ENCODE measurements around the gene SCRN3.
A peak's percentile ranks its signal among the peaks of the same experiment; 100 is the strongest.
"Not testable (repeated sequence)": the region's sequence is repeated elsewhere in the genome, so short reads cannot be mapped to it uniquely, and the experiment has no call there.

The SCRN3 gene

GRCh38 chr2:174410039-174410438, 14.5 kb downstream of the SCRN3 start:
- peaks cover 16% of the 10 kb centered on the region for H3K36me3 ChIP-seq (ENCODE audit: control insufficient read depth, insufficient read depth, low read length, severe bottlenecking)
- not testable (repeated sequence) for H3K9ac ChIP-seq (ENCODE audit: low read length); H3K9me3 ChIP-seq (ENCODE audit: control insufficient read depth, low read length); DNase-seq (ENCODE audit: low read depth); H3K27me3 ChIP-seq (replicated peaks; ENCODE audit: control insufficient read depth, insufficient read depth, low read length); H3K4me1 ChIP-seq (ENCODE audit: control insufficient read depth, insufficient read depth, low read length); H3K4me3 ChIP-seq (ENCODE audit: low read length)

GRCh38 chr2:174412256-174412655, 16.7 kb downstream of the SCRN3 start:
- no peak overlapping the region for H3K9ac ChIP-seq (ENCODE audit: low read length)
- no peaks in the 10 kb centered on the region for H3K9me3 ChIP-seq (ENCODE audit: control insufficient read depth, low read length)
- DNase-seq (ENCODE audit: low read depth), result no peak
- H3K4me1 ChIP-seq (ENCODE audit: control insufficient read depth, insufficient read depth, low read length), result no peaks in the 10 kb centered on the region
- no peaks in the 10 kb centered on the region for H3K27me3 ChIP-seq (replicated peaks; ENCODE audit: control insufficient read depth, insufficient read depth, low read length)
- no peak overlapping the region for H3K4me3 ChIP-seq (ENCODE audit: low read length)
- peaks cover 26% of the 10 kb centered on the region for H3K36me3 ChIP-seq (ENCODE audit: control insufficient read depth, insufficient read depth, low read length, severe bottlenecking)

- Histone ChIP-seq H3K36me3 (ENCODE audit: control insufficient read depth, insufficient read depth, low read length, severe bottlenecking) (peaks cover 21% of the 10 kb centered on the region), H3K9ac (ENCODE audit: low read length) (no peak overlapping the region), H3K9me3 (ENCODE audit: control insufficient read depth, low read length) (no peaks in the 10 kb centered on the region), H3K4me1 (ENCODE audit: control insufficient read depth, insufficient read depth, low read length) (no peaks in the 10 kb centered on the region), H3K4me3 (ENCODE audit: low read length) (no peak overlapping the region), H3K27me3 (replicated peaks; ENCODE audit: control insufficient read depth, insufficient read depth, low read length) (no peaks in the 10 kb centered on the region)
- DNase-seq (ENCODE audit: low read depth), result no peak
These were observed 32.7 kb downstream of the SCRN3 start for GRCh38 chr2:174428214-174428613.

GRCh38 chr2:174430066-174430465, 34.5 kb downstream of the SCRN3 start:
- Histone ChIP-seq H3K27me3 (replicated peaks; ENCODE audit: control insufficient read depth, insufficient read depth, low read length) (no peaks in the 10 kb centered on the region), H3K9me3 (ENCODE audit: control insufficient read depth, low read length) (no peaks in the 10 kb centered on the region), H3K4me3 (ENCODE audit: low read length) (no peak overlapping the region), H3K36me3 (ENCODE audit: control insufficient read depth, insufficient read depth, low read length, severe bottlenecking) (peaks cover 17% of the 10 kb centered on the region), H3K4me1 (ENCODE audit: control insufficient read depth, insufficient read depth, low read length) (no peaks in the 10 kb centered on the region), H3K9ac (ENCODE audit: low read length) (no peak overlapping the region)
- DNase-seq (ENCODE audit: low read depth), result no peak

GRCh38 chr2:174431902-174432301, 36.4 kb downstream of the SCRN3 start:
- Histone ChIP-seq H3K36me3 (ENCODE audit: control insufficient read depth, insufficient read depth, low read length, severe bottlenecking) (peaks cover 22% of the 10 kb centered on the region), H3K4me1 (ENCODE audit: control insufficient read depth, insufficient read depth, low read length) (no peaks in the 10 kb centered on the region), H3K9ac (ENCODE audit: low read length) (no peak overlapping the region), H3K9me3 (ENCODE audit: control insufficient read depth, low read length) (no peaks in the 10 kb centered on the region), H3K27me3 (replicated peaks; ENCODE audit: control insufficient read depth, insufficient read depth, low read length) (no peaks in the 10 kb centered on the region), H3K4me3 (ENCODE audit: low read length) (no peak overlapping the region)
- DNase-seq (ENCODE audit: low read depth), result no peak

- Histone ChIP-seq H3K4me3 (ENCODE audit: low read length) (no peak overlapping the region), H3K9me3 (ENCODE audit: control insufficient read depth, low read length) (no peaks in the 10 kb centered on the region), H3K27me3 (replicated peaks; ENCODE audit: control insufficient read depth, insufficient read depth, low read length) (no peaks in the 10 kb centered on the region), H3K9ac (ENCODE audit: low read length) (no peak overlapping the region), H3K4me1 (ENCODE audit: control insufficient read depth, insufficient read depth, low read length) (peaks cover 3% of the 10 kb centered on the region), H3K36me3 (ENCODE audit: control insufficient read depth, insufficient read depth, low read length, severe bottlenecking) (peaks cover 4% of the 10 kb centered on the region)
- peak; percentile 31 for DNase-seq (ENCODE audit: low read depth)
These were observed 40.8 kb downstream of the SCRN3 start for GRCh38 chr2:174436351-174436750.

- no peak overlapping the region for H3K4me3 ChIP-seq (ENCODE audit: low read length)
- peaks cover 16% of the 10 kb centered on the region for H3K4me1 ChIP-seq (ENCODE audit: control insufficient read depth, insufficient read depth, low read length)
- H3K36me3 ChIP-seq (ENCODE audit: control insufficient read depth, insufficient read depth, low read length, severe bottlenecking), result peaks cover 4% of the 10 kb centered on the region
- DNase-seq (ENCODE audit: low read depth), result peak; percentile 6
- H3K27me3 ChIP-seq (replicated peaks; ENCODE audit: control insufficient read depth, insufficient read depth, low read length), result no peaks in the 10 kb centered on the region
- no peaks in the 10 kb centered on the region for H3K9me3 ChIP-seq (ENCODE audit: control insufficient read depth, low read length)
- no peak overlapping the region for H3K9ac ChIP-seq (ENCODE audit: low read length)
These were observed 42.8 kb downstream of the SCRN3 start for GRCh38 chr2:174438146-174438886.

- H3K36me3 ChIP-seq (ENCODE audit: control insufficient read depth, insufficient read depth, low read length, severe bottlenecking), result peaks cover 4% of the 10 kb centered on the region
- H3K4me1 ChIP-seq (ENCODE audit: control insufficient read depth, insufficient read depth, low read length), result peaks cover 16% of the 10 kb centered on the region
- no peaks in the 10 kb centered on the region for H3K27me3 ChIP-seq (replicated peaks; ENCODE audit: control insufficient read depth, insufficient read depth, low read length)
- no peak overlapping the region for H3K9ac ChIP-seq (ENCODE audit: low read length)
- no peaks in the 10 kb centered on the region for H3K9me3 ChIP-seq (ENCODE audit: control insufficient read depth, low read length)
- H3K4me3 ChIP-seq (ENCODE audit: low read length), result no peak overlapping the region
- DNase-seq (ENCODE audit: low read depth), result no peak
These were observed 43.8 kb downstream of the SCRN3 start for GRCh38 chr2:174439323-174439722.

- Histone ChIP-seq H3K27me3 (replicated peaks; ENCODE audit: control insufficient read depth, insufficient read depth, low read length) (no peaks in the 10 kb centered on the region), H3K36me3 (ENCODE audit: control insufficient read depth, insufficient read depth, low read length, severe bottlenecking) (peaks cover 4% of the 10 kb centered on the region), H3K4me1 (ENCODE audit: control insufficient read depth, insufficient read depth, low read length) (peaks cover 17% of the 10 kb centered on the region), H3K9me3 (ENCODE audit: control insufficient read depth, low read length) (no peaks in the 10 kb centered on the region), H3K4me3 (ENCODE audit: low read length) (no peak overlapping the region), H3K9ac (ENCODE audit: low read length) (no peak overlapping the region)
- no peak for DNase-seq (ENCODE audit: low read depth)
These were observed 44.4 kb downstream of the SCRN3 start for GRCh38 chr2:174439950-174440349.

GRCh38 chr2:174442546-174443510, 47.3 kb downstream of the SCRN3 start:
- peak; percentile 75 for DNase-seq (ENCODE audit: low read depth)
- H3K9me3 ChIP-seq (ENCODE audit: control insufficient read depth, low read length), result no peaks in the 10 kb centered on the region

GRCh38 chr2:174444761-174445160, 49.2 kb downstream of the SCRN3 start:
- Histone ChIP-seq H3K9ac (ENCODE audit: low read length) (no peak overlapping the region), H3K4me1 (ENCODE audit: control insufficient read depth, insufficient read depth, low read length) (peaks cover 17% of the 10 kb centered on the region), H3K4me3 (ENCODE audit: low read length) (no peak overlapping the region), H3K27me3 (replicated peaks; ENCODE audit: control insufficient read depth, insufficient read depth, low read length) (no peaks in the 10 kb centered on the region), H3K9me3 (ENCODE audit: control insufficient read depth, low read length) (no peaks in the 10 kb centered on the region), H3K36me3 (ENCODE audit: control insufficient read depth, insufficient read depth, low read length, severe bottlenecking) (no peaks in the 10 kb centered on the region)
- no peak for DNase-seq (ENCODE audit: low read depth)

More at GRCh38 chr2:174442546-174443510, 47.3 kb downstream of the SCRN3 start:
- Histone ChIP-seq H3K4me3 (ENCODE audit: low read length) (peak overlapping the region; percentile 10), H3K27me3 (replicated peaks; ENCODE audit: control insufficient read depth, insufficient read depth, low read length) (no peaks in the 10 kb centered on the region), H3K4me1 (ENCODE audit: control insufficient read depth, insufficient read depth, low read length) (peaks cover 20% of the 10 kb centered on the region), H3K36me3 (ENCODE audit: control insufficient read depth, insufficient read depth, low read length, severe bottlenecking) (no peaks in the 10 kb centered on the region), H3K9ac (ENCODE audit: low read length) (no peak overlapping the region)

Measured in adipocyte (in vitro differentiated cells).